GM23338 (cell line): Measurements from ENCODE around the gene CES2. TPM values are rescaled to one million over a fixed set of nuclear protein-coding genes. Genes with fewer than 3 reads are reported as not detected.
A peak's percentile ranks its signal among the peaks of the same experiment; 100 is the strongest.

Experiments
- ATAC-seq: fragments of 200-7000 bp; cut with Tn5 transposase; 3 replicates; pipeline ENCODE4 v1.9.1; 2020
- DNase-seq: peaks from one replicate; pipeline ENCODE4 v3.0.0-alpha.2; 2015; ENCODE audit warnings: low spot score
- H2AFZ ChIP-seq: fragments of 200-600 bp; sonication (generic); 2 replicates; pipeline ENCODE4 v1.8.0; 2016; ENCODE audit warnings: antibody characterized with exemption, mild to moderate bottlenecking, moderate library complexity
- H3F3A ChIP-seq: fragments of 200-600 bp; sonication (generic); replicated peaks from 2 replicates; pipeline ENCODE4 v1.8.0; 2017; ENCODE audit warnings: antibody characterized with exemption, mixed run types, low read depth
- H3K27ac ChIP-seq: fragments of 200-600 bp; sonication (generic); 2 replicates; pipeline ENCODE4 v1.6.1; 2016; ENCODE audit warnings: low read depth
- H3K27me3 ChIP-seq: fragments of 200-600 bp; sonication (generic); 2 replicates; pipeline ENCODE4 v1.8.0; 2016; ENCODE audit warnings: mild to moderate bottlenecking, mixed run types, moderate library complexity; ENCODE audit not compliant: insufficient read depth
- H3K36me3 ChIP-seq: fragments of 200-600 bp; sonication (generic); 2 replicates; pipeline ENCODE4 v1.8.0; 2016; ENCODE audit warnings: mild to moderate bottlenecking; ENCODE audit not compliant: insufficient read depth
- H3K4me1 ChIP-seq: fragments of 200-600 bp; sonication (generic); 2 replicates; pipeline ENCODE4 v1.8.0; 2016; ENCODE audit warnings: mild to moderate bottlenecking, moderate library complexity; ENCODE audit not compliant: insufficient read depth
- H3K4me2 ChIP-seq: fragments of 200-600 bp; sonication (generic); 2 replicates; pipeline ENCODE4 v1.7.1; 2017; ENCODE audit warnings: mixed run types
- H3K4me3 ChIP-seq: fragments of 200-600 bp; sonication (generic); 2 replicates; pipeline ENCODE4 v1.6.1; 2016; ENCODE audit warnings: mixed run types
- H3K79me2 ChIP-seq: fragments of 200-600 bp; sonication (generic); replicated peaks from 2 replicates; pipeline ENCODE4 v1.8.0; 2017; ENCODE audit warnings: mild to moderate bottlenecking; ENCODE audit not compliant: insufficient read depth
- H3K9me2 ChIP-seq: fragments of 200-600 bp; sonication (generic); 2 replicates; pipeline ENCODE4 v1.8.0; 2017; ENCODE audit not compliant: insufficient read depth
- H4K20me1 ChIP-seq: fragments of 200-600 bp; sonication (generic); replicated peaks from 2 replicates; pipeline ENCODE4 v1.8.0; 2017; ENCODE audit warnings: mild to moderate bottlenecking; ENCODE audit not compliant: insufficient read depth
- H3K27ac Mint-ChIP-seq: 2 replicates; pipeline ENCODE4 v1.8.0; 2020; ENCODE audit warnings: inconsistent platforms, mild to moderate bottlenecking, moderate library complexity, mixed read lengths
- H3K27me3 Mint-ChIP-seq: 3 replicates; pipeline ENCODE4 v1.8.0; 2022; ENCODE audit warnings: low read depth, mild to moderate bottlenecking, moderate library complexity, mixed read lengths, inconsistent platforms; ENCODE audit not compliant: insufficient read depth, poor library complexity
- H3K36me3 Mint-ChIP-seq: 3 replicates; pipeline ENCODE4 v1.8.0; 2021; ENCODE audit warnings: low read depth, mild to moderate bottlenecking, inconsistent platforms, moderate library complexity, mixed read lengths
- H3K4me1 Mint-ChIP-seq: 3 replicates; pipeline ENCODE4 v1.8.0; 2020; ENCODE audit warnings: mild to moderate bottlenecking, inconsistent platforms, mixed read lengths
- H3K4me3 Mint-ChIP-seq: 3 replicates; pipeline ENCODE4 v1.8.0; 2021; ENCODE audit warnings: moderate library complexity, mild to moderate bottlenecking, inconsistent platforms, mixed read lengths
- H3K9me3 Mint-ChIP-seq: 3 replicates; pipeline ENCODE4 v1.8.0; 2020; ENCODE audit warnings: moderate library complexity, mild to moderate bottlenecking, inconsistent platforms, mixed read lengths
- CREB1 ChIP-seq: fragments of 250-450 bp; sonication (Bioruptor Pico); IDR thresholded peaks from 2 replicates; pipeline ENCODE4 v1.5.0; 2020; ENCODE audit warnings: low read depth, mild to moderate bottlenecking, moderate library complexity
- EZH2 ChIP-seq: fragments of 200-600 bp; sonication (generic); IDR thresholded peaks from one replicate; pipeline ENCODE4 v1.8.0; 2017; ENCODE audit warnings: antibody characterized with exemption, mild to moderate bottlenecking, low read depth; ENCODE audit not compliant: unreplicated experiment
- EZH2phosphoT487 ChIP-seq: fragments of 200-600 bp; sonication (generic); IDR thresholded peaks from one replicate; pipeline ENCODE4 v1.8.1; 2018; ENCODE audit warnings: antibody characterized with exemption; ENCODE audit not compliant: unreplicated experiment
- JUNB ChIP-seq: IDR thresholded peaks from one replicate; pipeline ENCODE4 v1.6.1; 2016; ENCODE audit warnings: antibody characterized with exemption; ENCODE audit not compliant: unreplicated experiment
- NANOG ChIP-seq: IDR thresholded peaks from 2 replicates; pipeline ENCODE4 v1.6.1; 2016; ENCODE audit warnings: antibody characterized with exemption, borderline replicate concordance
- POLR2AphosphoS5 ChIP-seq: IDR thresholded peaks from 2 replicates; pipeline ENCODE4 v1.6.1; 2016; ENCODE audit warnings: antibody characterized with exemption, low read depth
- STAT1 ChIP-seq: IDR thresholded peaks from one replicate; pipeline ENCODE4 v1.6.1; 2016; ENCODE audit warnings: antibody characterized with exemption; ENCODE audit not compliant: unreplicated experiment
- ZNF114 ChIP-seq: fragments of 250-450 bp; sonication (Bioruptor Pico); IDR thresholded peaks from 2 replicates; pipeline ENCODE4 v1.5.0; 2020; ENCODE audit warnings: mild to moderate bottlenecking, moderate library complexity
- ZNF331 ChIP-seq: fragments of 250-450 bp; sonication (Bioruptor Pico); IDR thresholded peaks from 2 replicates; pipeline ENCODE4 v1.5.0; 2020; ENCODE audit warnings: low read depth, mild to moderate bottlenecking, moderate library complexity
- polyA plus RNA-seq: library from polyadenylated mRNA; unstranded; fragments of >200 nt; fragmentation: Nextera tagmentation; extraction: Ambion mirVana; gene quantifications from 2 replicates; pipeline ENCODE4 v1.2.1, GENCODE V29; 2016
- total RNA-seq: library from RNA; depleted of rRNA; stranded (reverse); fragments of >200 nt; shearing (Covaris generic); gene quantifications from 2 replicates; pipeline ENCODE4 v1.2.3, GENCODE V29; 2014
- TF ChIP-seq, protein P1 (sequence below), 2 experiments: fragments of 200-600 bp in 1 of 2; sonication (generic) in 1 of 2; conservative IDR thresholded peaks; 2 replicates each; pipeline versions ENCODE4 v1.5.1 to v1.6.1; 2016 to 2017; ENCODE audit warnings: antibody characterized with exemption in 2 of 2, low read depth in 2 of 2, mild to moderate bottlenecking in 2 of 2, moderate library complexity in 1 of 2
- TF ChIP-seq, protein P2 (sequence below): IDR thresholded peaks from 2 replicates; pipeline ENCODE4 v1.6.1; 2016; ENCODE audit warnings: antibody characterized with exemption
- TF ChIP-seq, protein P3 (sequence below): fragments of 250-450 bp; sonication (Bioruptor Pico); IDR thresholded peaks from 2 replicates; pipeline ENCODE4 v1.5.0; 2020; ENCODE audit warnings: mild to moderate bottlenecking, moderate library complexity
- TF ChIP-seq, protein P4 (sequence below): IDR thresholded peaks from one replicate; pipeline ENCODE4 v1.6.1; 2018; ENCODE audit warnings: antibody characterized with exemption; ENCODE audit not compliant: unreplicated experiment

The CES2 gene
- total and polyA plus RNA-seq, 2 experiments from 2014 or later, result 5.0 to 9.3 TPM

DNA sequence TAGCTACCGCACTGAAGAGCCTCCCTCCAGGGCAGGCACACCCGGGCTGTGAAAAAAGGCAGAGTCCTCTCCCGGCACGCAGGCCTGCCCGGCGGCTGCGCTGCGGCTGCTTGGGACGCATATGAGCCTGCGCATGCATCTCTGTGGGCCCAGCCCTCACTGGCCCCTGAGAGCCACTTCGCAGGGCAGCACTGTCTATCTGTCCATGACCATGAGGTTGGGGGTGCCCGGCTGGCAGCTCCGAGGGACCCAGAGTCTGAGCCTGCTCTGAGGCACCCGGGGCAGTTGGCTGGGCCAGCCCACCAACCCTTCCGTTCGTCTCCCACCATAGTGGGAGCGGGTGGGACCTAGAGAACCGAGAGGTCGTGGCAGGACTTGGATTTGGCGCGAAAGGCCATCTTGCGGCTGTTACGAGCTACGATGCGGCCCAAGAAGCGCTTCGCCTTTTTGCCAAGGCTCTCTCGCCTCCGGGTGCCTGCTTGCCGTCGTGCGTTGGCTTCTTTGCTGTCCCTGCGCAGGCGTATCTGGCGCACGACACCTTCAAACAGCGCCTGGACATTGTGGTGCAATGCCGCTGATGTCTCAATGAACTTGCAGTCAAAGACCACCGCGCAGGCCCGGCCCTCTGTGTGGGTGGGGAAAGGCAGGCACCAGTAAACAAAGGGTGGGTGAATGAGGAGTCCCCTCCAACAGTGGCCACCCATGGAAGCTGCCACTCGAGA lies 13.4 kb upstream of the CES2 start:
- H3K4me3 Mint-ChIP-seq, result no peak overlapping the region
- Histone ChIP-seq H3K9me2 (no peaks in the 10 kb centered on the region), H3K27me3 (peaks cover 40% of the 10 kb centered on the region), H2AFZ (peak overlapping the region; percentile 63), H3K4me3 (no peak overlapping the region), H3F3A (no peaks in the 10 kb centered on the region), H3K27ac (no peak overlapping the region), H4K20me1 (no peaks in the 10 kb centered on the region), H3K4me1 (no peaks in the 10 kb centered on the region), H3K79me2 (no peaks in the 10 kb centered on the region), H3K36me3 (no peaks in the 10 kb centered on the region), H3K4me2 (no peak overlapping the region)
- H3K36me3 Mint-ChIP-seq, result no peaks in the 10 kb centered on the region
- H3K4me1 Mint-ChIP-seq, result peaks cover under 1% of the 10 kb centered on the region; the same call in 1 of the 3 replicates
- H3K9me3 Mint-ChIP-seq, result no peaks in the 10 kb centered on the region; the same call in 2 of the 3 replicates
- peak; percentile 16 for DNase-seq
- peaks cover 36% of the 10 kb centered on the region for H3K27me3 Mint-ChIP-seq
- no peak for ATAC-seq
- no peak for TF ChIP-seq ZNF114 (CRISPR knock-in tag)
- no peak for TF ChIP-seq STAT1
- TF ChIP-seq, protein P1, sequence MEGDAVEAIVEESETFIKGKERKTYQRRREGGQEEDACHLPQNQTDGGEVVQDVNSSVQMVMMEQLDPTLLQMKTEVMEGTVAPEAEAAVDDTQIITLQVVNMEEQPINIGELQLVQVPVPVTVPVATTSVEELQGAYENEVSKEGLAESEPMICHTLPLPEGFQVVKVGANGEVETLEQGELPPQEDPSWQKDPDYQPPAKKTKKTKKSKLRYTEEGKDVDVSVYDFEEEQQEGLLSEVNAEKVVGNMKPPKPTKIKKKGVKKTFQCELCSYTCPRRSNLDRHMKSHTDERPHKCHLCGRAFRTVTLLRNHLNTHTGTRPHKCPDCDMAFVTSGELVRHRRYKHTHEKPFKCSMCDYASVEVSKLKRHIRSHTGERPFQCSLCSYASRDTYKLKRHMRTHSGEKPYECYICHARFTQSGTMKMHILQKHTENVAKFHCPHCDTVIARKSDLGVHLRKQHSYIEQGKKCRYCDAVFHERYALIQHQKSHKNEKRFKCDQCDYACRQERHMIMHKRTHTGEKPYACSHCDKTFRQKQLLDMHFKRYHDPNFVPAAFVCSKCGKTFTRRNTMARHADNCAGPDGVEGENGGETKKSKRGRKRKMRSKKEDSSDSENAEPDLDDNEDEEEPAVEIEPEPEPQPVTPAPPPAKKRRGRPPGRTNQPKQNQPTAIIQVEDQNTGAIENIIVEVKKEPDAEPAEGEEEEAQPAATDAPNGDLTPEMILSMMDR (conservative IDR thresholded peaks at IDR 0.05; ENCODE audit: low read depth in 2 of 2), result no peak
- no peak for TF ChIP-seq EZH2phosphoT487
- no peak for TF ChIP-seq JUNB
- no peak for TF ChIP-seq EZH2
- TF ChIP-seq POLR2AphosphoS5, result no peak
- no peak for TF ChIP-seq NANOG
- TF ChIP-seq, protein P2, sequence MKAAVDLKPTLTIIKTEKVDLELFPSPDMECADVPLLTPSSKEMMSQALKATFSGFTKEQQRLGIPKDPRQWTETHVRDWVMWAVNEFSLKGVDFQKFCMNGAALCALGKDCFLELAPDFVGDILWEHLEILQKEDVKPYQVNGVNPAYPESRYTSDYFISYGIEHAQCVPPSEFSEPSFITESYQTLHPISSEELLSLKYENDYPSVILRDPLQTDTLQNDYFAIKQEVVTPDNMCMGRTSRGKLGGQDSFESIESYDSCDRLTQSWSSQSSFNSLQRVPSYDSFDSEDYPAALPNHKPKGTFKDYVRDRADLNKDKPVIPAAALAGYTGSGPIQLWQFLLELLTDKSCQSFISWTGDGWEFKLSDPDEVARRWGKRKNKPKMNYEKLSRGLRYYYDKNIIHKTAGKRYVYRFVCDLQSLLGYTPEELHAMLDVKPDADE, result no peak
- TF ChIP-seq, protein P3, sequence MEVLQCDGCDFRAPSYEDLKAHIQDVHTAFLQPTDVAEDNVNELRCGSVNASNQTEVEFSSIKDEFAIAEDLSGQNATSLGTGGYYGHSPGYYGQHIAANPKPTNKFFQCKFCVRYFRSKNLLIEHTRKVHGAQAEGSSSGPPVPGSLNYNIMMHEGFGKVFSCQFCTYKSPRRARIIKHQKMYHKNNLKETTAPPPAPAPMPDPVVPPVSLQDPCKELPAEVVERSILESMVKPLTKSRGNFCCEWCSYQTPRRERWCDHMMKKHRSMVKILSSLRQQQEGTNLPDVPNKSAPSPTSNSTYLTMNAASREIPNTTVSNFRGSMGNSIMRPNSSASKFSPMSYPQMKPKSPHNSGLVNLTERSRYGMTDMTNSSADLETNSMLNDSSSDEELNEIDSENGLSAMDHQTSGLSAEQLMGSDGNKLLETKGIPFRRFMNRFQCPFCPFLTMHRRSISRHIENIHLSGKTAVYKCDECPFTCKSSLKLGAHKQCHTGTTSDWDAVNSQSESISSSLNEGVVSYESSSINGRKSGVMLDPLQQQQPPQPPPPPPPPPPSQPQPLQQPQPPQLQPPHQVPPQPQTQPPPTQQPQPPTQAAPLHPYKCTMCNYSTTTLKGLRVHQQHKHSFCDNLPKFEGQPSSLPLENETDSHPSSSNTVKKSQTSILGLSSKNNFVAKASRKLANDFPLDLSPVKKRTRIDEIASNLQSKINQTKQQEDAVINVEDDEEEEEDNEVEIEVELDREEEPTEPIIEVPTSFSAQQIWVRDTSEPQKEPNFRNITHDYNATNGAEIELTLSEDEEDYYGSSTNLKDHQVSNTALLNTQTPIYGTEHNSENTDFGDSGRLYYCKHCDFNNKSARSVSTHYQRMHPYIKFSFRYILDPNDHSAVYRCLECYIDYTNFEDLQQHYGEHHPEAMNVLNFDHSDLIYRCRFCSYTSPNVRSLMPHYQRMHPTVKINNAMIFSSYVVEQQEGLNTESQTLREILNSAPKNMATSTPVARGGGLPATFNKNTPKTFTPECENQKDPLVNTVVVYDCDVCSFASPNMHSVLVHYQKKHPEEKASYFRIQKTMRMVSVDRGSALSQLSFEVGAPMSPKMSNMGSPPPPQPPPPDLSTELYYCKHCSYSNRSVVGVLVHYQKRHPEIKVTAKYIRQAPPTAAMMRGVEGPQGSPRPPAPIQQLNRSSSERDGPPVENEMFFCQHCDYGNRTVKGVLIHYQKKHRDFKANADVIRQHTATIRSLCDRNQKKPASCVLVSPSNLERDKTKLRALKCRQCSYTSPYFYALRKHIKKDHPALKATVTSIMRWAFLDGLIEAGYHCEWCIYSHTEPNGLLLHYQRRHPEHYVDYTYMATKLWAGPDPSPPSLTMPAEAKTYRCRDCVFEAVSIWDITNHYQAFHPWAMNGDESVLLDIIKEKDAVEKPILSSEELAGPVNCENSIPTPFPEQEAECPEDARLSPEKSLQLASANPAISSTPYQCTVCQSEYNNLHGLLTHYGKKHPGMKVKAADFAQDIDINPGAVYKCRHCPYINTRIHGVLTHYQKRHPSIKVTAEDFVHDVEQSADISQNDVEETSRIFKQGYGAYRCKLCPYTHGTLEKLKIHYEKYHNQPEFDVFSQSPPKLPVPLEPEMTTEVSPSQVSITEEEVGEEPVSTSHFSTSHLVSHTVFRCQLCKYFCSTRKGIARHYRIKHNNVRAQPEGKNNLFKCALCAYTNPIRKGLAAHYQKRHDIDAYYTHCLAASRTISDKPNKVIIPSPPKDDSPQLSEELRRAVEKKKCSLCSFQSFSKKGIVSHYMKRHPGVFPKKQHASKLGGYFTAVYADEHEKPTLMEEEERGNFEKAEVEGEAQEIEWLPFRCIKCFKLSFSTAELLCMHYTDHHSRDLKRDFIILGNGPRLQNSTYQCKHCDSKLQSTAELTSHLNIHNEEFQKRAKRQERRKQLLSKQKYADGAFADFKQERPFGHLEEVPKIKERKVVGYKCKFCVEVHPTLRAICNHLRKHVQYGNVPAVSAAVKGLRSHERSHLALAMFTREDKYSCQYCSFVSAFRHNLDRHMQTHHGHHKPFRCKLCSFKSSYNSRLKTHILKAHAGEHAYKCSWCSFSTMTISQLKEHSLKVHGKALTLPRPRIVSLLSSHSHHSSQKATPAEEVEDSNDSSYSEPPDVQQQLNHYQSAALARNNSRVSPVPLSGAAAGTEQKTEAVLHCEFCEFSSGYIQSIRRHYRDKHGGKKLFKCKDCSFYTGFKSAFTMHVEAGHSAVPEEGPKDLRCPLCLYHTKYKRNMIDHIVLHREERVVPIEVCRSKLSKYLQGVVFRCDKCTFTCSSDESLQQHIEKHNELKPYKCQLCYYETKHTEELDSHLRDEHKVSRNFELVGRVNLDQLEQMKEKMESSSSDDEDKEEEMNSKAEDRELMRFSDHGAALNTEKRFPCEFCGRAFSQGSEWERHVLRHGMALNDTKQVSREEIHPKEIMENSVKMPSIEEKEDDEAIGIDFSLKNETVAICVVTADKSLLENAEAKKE (CRISPR knock-in tag), result no peak
- no peak for TF ChIP-seq ZNF331 (CRISPR knock-in tag)
- TF ChIP-seq CREB1, result no peak
- TF ChIP-seq, protein P4, sequence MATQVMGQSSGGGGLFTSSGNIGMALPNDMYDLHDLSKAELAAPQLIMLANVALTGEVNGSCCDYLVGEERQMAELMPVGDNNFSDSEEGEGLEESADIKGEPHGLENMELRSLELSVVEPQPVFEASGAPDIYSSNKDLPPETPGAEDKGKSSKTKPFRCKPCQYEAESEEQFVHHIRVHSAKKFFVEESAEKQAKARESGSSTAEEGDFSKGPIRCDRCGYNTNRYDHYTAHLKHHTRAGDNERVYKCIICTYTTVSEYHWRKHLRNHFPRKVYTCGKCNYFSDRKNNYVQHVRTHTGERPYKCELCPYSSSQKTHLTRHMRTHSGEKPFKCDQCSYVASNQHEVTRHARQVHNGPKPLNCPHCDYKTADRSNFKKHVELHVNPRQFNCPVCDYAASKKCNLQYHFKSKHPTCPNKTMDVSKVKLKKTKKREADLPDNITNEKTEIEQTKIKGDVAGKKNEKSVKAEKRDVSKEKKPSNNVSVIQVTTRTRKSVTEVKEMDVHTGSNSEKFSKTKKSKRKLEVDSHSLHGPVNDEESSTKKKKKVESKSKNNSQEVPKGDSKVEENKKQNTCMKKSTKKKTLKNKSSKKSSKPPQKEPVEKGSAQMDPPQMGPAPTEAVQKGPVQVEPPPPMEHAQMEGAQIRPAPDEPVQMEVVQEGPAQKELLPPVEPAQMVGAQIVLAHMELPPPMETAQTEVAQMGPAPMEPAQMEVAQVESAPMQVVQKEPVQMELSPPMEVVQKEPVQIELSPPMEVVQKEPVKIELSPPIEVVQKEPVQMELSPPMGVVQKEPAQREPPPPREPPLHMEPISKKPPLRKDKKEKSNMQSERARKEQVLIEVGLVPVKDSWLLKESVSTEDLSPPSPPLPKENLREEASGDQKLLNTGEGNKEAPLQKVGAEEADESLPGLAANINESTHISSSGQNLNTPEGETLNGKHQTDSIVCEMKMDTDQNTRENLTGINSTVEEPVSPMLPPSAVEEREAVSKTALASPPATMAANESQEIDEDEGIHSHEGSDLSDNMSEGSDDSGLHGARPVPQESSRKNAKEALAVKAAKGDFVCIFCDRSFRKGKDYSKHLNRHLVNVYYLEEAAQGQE, result no peak
- no peak overlapping the region for H3K27ac Mint-ChIP-seq
